GM18909 (cell line): Measurements from ENCODE around the gene PACS1.

Experiments
- ATAC-seq: cut with Tn5 transposase; IDR thresholded peaks from one replicate; pipeline ENCODE4 v1.9.1; 2021; ENCODE audit warnings: mild to moderate bottlenecking; ENCODE audit not compliant: unreplicated experiment, poor library complexity

PACS1 gene

DNA sequence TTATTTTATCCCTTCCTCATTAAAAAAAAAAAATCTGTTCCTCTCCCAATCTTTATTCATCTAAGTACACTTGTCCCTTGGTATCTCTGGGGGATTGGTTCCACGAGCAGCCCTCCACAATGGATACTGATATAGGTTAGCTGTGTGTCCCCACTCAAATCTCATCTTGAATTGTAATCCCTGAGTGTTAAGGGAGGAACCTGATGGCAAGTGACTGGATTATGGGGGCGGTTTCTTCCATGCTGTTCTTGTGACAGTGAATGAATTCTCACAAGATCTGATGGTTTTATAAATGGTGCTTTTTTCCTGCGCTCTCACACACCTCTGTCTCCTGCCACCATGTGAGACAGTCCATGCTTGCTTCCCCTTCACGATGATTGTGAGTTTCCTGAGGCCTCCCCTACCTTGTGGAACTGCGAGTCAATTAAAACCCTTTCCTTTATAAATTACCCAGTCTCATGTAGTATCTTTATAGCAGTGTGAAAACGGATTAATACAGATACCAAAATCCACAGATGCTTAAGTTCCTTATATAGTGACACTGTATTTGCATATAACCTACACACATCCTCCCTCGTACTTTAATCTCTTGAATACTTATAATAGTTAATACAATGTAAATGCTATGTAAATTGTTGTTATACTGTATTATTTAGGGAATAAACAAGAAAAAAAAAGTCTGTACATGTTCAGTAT lies 62.0 kb downstream of the PACS1 start:
- no peak for ATAC-seq

DNA sequence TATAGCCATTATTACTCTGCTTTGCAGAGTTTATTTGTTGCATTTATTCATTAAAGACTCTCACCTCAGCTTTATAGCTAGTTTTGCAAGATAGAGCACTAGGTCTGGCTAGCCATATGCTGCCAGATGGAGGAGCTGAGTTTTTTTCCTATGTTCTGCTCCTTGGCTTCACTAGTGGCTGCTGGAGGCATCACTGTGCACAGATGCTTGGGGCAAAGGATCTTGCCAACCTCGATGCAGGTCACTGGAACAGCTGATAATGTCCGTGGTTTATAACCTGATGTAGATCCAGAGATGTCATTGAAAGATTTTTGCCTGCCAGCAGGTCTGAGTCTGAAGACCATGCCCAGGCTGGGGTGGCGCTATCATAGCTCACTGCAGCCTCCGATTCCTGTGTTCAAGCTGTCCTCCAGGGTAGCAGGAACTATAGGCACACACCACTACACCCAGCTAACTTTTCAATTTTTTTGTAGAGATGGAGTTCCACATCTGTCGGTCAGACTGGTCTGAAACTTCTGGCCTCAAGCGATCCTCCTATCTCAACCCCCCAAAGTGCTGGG lies 63.2 kb downstream of the PACS1 start:
- no peak for ATAC-seq

- no peak for ATAC-seq
Observed at GRCh38 chr11:66136752-66137123, 66.7 kb downstream of the PACS1 start.

DNA sequence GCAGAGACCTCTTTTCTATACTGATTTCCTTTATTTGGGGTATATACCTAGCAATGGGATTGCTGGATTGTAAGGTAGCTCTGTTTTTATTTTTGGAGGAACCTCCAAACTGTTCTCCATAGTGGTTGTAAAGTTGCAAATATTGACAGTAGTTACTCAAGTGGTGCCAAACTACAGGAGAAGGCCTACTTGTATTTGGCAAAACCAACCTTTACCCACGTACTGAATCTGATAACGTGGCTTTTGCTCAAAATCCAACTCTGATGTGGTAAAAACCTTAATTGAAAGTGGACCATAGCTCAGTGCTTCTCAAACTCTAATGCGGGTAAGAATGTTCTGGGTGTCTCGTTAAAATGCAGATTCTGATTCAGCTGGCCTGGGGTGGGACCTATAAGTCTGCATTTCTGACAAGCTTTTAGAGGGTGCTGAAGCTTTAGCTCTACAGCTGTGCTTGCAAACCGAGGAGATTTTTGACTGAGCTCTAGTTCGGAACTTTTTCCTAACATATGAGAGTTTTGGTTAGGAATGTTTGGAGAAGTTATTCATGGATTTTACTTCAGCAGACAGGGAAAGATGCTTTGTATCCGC lies 69.8 kb downstream of the PACS1 start:
- ATAC-seq = no peak

GRCh38 chr11:66142370-66143263 lies 72.5 kb downstream of the PACS1 start:
- no peak for ATAC-seq

DNA sequence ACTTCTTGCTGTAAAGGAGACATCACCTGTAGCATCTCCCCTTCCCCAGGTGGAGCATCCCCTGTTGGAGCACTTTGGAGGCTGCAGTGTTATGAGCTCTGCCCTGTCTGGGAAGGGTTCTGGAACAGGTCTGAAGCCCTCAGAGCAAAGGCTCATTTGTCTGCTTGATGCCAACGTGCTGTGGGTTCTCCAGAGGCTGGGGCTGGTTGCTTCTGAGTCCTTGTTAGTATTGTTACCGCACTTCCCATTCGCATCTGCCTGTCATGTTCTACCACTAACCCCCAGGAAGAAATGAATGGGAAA lies 73.1 kb downstream of the PACS1 start:
- ATAC-seq = no peak

- ATAC-seq = no peak
Observed at GRCh38 chr11:66143996-66144678, 74.1 kb downstream of the PACS1 start.

- no peak for ATAC-seq
Observed at GRCh38 chr11:66146074-66146473, 76.0 kb downstream of the PACS1 start.

DNA sequence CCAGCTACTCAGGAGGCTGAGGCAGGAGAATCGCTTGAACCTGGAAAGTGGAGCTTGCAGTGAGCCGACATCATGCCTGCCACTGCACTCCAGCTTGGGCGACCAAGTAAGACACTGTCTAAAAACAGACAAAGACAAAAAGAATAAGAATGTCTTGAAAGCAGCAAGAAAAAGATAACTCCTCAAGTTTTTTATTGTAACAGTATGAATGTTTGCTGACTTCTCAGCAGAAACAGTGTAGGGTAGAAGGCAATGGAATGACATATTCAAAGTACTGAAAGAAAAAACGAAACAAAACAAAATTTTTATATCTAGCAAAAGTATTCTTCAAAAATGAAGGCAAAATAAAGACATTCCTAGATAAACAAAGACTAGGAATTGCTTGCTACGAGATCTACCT lies 76.9 kb downstream of the PACS1 start:
- no peak for ATAC-seq

DNA sequence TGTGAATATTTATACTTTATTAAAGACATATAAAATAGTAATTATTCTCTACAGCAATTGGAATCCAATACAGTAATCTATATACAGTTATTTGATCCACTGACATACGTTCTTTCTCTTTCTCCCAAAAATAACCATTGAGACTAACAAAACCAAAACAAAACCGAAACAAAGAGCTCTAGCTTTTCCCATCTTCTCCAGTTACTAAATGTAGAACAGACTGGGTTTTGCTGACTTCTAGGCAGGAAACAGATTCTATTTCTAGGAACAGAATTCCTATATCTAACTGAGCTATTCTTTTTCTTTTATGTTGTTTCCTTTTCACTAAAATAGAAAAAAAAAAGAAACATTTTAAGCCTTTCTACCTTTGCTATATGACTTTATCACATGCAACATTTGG lies 80.1 kb downstream of the PACS1 start:
- no peak for ATAC-seq

- ATAC-seq = no peak
Observed at GRCh38 chr11:66150725-66151124, 80.7 kb downstream of the PACS1 start.

DNA sequence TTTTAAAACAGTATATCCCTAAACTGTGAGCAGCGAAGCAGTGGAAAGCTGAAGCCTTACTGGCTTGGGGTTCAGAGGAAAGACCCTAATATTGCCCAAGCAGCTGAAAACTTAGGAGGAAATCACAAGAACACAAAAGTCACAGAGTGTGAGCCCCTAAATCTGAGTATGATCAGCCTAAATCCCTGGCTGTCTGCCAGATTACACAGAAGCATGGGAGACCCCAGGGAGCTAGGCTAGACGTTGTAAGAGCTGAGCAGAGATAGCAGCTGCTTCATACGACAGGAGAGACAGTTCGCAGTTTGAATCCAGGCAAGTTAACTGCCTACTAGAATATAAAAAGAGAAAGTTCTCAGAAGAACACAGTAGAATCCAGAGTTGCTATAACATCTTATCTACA lies 81.2 kb downstream of the PACS1 start:
- no peak for ATAC-seq

DNA sequence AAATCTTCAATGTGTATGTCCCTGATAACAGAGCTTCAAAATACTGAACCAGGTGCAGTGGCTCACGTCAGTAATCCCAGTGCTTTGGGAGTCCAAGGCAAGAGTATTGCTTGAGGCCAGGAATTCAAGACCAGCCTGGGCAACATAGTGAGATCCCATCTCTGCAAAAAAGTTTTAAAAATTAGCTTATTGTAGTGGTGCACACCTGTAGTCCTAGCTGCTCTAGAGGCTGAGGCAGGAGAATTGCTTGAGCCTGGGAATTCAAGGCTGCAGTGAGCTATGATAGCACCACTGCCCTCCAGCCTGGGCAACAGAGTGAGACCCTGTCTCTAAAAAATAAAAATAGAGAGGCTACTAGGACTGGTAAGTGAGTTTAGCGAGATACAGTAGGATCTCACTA lies 84.0 kb downstream of the PACS1 start:
- no peak for ATAC-seq

DNA sequence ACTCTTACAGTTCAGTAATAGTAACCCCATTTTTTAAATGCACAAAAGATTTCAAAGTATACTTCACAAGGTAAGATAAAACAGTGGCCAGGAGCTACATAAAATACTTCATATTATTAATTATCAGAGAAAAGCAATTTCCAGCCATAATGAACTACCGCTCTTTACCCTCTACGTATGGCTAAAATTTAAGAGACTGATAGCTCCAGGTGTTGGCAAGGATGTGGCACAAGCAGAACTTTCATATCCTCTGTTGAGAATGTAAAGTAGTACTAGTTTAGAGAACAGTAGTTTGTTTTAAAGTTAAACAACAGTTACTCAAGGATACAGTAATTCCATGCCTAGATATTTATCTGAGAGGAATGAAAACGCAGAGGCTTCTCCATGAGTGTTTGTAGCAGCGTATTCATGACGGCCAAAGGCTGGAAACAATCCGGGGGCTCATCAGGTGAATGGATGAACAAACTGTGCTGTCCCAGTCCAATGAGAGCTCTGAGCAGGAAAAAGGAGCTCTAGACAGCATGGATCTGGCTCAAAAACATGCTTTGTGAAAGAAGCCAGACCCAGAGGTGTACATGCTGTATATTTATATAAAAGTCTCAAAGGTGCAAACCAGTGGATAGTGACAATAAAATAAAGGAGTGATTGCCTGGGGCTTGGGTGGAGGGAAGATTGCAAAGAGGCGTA lies 85.5 kb downstream of the PACS1 start:
- ATAC-seq = no peak

DNA sequence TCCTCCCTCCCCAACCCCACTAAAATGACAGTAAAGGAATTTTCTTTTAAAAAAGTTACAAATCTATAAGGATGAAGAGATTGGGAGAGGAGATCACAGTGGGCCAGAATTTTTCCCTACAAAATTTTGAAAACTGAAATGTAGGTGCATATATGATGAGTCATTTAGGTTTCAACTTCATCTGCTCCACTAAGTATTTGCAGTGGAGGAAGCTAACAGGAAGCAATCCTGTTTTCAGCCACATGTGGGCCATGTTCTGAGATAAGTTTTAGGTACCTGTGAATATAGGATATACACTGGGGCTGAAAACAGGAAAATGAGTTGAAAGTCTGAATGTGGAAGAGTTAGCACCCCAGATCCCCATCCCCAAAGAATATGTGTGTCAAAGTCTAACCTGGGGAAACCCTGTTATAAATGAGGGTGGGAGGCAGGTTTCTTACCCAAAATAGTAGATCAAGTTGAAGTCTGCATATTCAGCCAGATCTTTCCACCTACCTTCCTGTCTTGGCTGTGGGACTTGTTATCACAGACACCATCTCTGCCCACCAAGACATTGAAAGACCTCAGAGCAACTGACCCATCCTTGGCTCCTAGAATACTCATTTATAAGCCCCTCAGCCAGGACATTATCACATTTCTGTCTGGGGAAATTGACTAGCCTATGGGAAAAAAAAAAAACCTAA lies 87.3 kb downstream of the PACS1 start:
- no peak for ATAC-seq

DNA sequence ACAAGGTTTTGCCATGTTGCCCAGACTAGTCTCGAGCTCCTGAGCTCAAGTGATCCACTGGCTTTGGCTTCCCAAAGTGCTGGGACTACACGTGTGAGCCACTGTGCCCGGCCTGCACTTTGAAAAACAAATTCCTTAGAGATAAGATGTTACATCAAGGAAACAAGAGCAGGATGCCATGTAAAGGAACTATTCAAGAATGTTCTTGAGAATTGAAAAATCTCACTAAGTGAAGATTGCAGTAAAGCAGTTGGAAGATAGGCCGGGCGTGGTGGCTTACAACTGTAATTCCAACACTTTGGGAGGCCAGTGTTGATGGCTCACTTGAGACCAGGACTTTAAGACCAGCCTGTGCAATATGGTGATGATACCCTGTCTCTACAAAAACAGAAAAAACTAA lies 88.1 kb downstream of the PACS1 start:
- no peak for ATAC-seq

DNA sequence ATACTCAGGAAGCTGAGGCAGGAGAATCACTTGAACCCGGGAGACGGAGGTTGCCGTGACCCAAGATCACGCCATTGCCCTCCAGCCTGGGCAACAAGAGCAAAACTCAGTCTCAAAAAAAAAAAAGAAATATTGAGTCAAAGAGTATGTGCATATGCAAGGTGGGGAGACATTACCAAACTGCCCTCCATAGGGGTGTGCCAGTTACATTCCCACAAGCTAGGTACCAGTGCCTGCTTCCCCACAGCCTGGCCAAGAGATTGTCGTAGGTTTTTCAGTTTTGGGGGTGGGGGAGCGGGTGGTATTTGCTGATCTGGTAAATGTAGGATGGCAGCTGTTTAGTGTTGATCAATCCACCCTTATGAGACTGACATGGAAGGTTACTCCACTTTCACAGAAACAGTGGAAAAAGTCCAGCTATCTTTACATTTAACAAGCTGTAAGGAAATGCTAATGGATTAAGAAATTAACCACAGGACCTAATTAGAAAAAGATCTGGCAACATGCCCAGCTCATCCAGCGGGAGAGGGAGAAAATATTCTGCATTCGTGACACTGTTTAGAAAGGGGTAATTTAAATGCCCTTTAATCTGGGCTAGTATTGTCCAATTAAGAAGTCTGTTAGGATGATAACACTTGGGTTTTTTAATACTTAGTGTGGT lies 89.4 kb downstream of the PACS1 start:
- ATAC-seq = no peak

DNA sequence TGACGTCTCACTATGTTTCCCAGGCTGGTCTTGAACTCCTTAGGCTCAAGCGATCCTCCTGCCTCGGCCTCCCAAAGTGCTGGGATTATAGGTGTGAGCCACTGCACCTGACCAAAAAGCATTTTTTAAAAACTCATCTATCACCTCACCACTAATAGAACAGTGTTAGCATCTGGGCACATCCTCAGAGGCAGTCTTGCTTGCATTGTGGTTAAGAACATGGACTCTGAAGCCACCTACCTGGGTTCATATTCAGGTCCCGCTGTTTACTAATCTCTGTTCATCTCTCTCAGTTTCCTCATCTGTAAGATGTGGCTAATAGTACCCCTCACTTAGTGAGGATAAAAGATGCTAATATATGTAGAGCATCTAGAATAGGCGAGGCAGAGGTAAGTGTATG lies 90.6 kb downstream of the PACS1 start:
- ATAC-seq = no peak

DNA sequence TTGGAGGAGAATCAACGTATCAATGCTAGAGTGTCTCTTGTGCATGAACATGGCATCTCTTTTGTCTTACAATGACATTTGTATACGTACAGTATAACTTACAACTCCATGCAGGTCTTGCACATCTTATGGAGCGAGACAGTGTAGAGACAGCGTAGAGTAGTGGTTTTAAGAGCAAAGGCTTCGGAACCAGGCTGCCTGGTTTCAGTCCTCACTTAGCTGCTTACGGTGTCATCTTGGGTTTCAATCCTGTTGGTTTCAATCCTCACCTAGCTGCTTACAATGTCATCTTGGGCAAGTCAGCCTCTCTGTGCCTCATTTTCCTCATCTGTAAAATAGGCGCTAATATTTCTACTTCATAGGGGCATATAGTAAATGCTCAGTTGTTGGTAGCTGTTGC lies 98.2 kb downstream of the PACS1 start:
- ATAC-seq = no peak
